ENCODE data around the gene TSC22D2. TPM values are rescaled to one million over a fixed set of nuclear protein-coding genes. Genes with fewer than 3 reads are reported as not detected.

TSC22D2 gene
- total RNA-seq, 1 donor from 2014 or later: 38.9 TPM

- Mint-ChIP-seq H3K27ac (no peak overlapping the region), H3K4me3 (no peak overlapping the region), H3K4me1 (peaks cover 61% of the 10 kb centered on the region), H3K9me3 (no peaks in the 10 kb centered on the region), H3K27me3 (no peaks in the 10 kb centered on the region), H3K36me3 (ENCODE audit: low read depth) (peaks cover 29% of the 10 kb centered on the region)
- intact Hi-C loops (cut with micrococcal nuclease): loop anchor here (1.0 kb wide), 1 partner anchor 8 kb away; no protein-coding TSS in a partner anchor
- ChIA-PET POLR2A (interaction anchor here (0.5 to 3.0 kb wide), 2 partner anchors 21 to 120 kb away, joined by 5 to 12 read pairs; partner anchors contain the start of gene TSC22D2), CTCF (interaction anchor here (1.0 to 1.6 kb wide), 3 partner anchors 20 to 65 kb away, joined by 3 to 4 read pairs (median 3); no protein-coding TSS in a partner anchor)
- ATAC-seq (ENCODE audit: low read depth): no peak
- no peak for DNase-seq
- TF ChIP-seq CTCF (IDR thresholded peaks at IDR 0.05): no peak
These were observed 21.9 kb downstream of the TSC22D2 start for GRCh38 chr3:150429767-150430671.

GRCh38 chr3:150433347-150433746 is 25.2 kb downstream of the TSC22D2 start:
- intact Hi-C loops (cut with micrococcal nuclease): no loop called here
- ATAC-seq (ENCODE audit: low read depth): no peak
- Mint-ChIP-seq H3K4me1 (peaks cover 32% of the 10 kb centered on the region), H3K9me3 (no peaks in the 10 kb centered on the region), H3K4me3 (no peak overlapping the region), H3K27me3 (no peaks in the 10 kb centered on the region), H3K36me3 (ENCODE audit: low read depth) (peaks cover 16% of the 10 kb centered on the region), H3K27ac (no peak overlapping the region)
- no peak for TF ChIP-seq CTCF (IDR thresholded peaks at IDR 0.05)
- CTCF ChIA-PET: interaction anchor here (1.3 kb wide), 1 partner anchor 19 kb away, joined by 3 read pairs; no protein-coding TSS in a partner anchor
- no peak for DNase-seq
- POLR2A ChIA-PET: no interaction called here

GRCh38 chr3:150434234-150434633 is 26.1 kb downstream of the TSC22D2 start:
- ATAC-seq (ENCODE audit: low read depth): no peak
- POLR2A ChIA-PET: no interaction called here
- CTCF ChIA-PET: interaction anchor here (0.6 kb wide), 2 partner anchors 61 to 144 kb away, joined by 3 to 4 read pairs; no protein-coding TSS in a partner anchor
- DNase-seq: no peak
- no peak for TF ChIP-seq CTCF (IDR thresholded peaks at IDR 0.05)
- H3K4me3 Mint-ChIP-seq: no peak overlapping the region
- intact Hi-C loops (cut with micrococcal nuclease): no loop called here
- peaks cover 24% of the 10 kb centered on the region for H3K4me1 Mint-ChIP-seq
- H3K36me3 Mint-ChIP-seq (ENCODE audit: low read depth): peaks cover 18% of the 10 kb centered on the region
- no peaks in the 10 kb centered on the region for H3K27me3 Mint-ChIP-seq
- H3K27ac Mint-ChIP-seq: no peak overlapping the region
- no peaks in the 10 kb centered on the region for H3K9me3 Mint-ChIP-seq

- intact Hi-C loops (cut with micrococcal nuclease): no loop called here
- Mint-ChIP-seq H3K9me3 (no peaks in the 10 kb centered on the region), H3K27ac (no peak overlapping the region), H3K4me3 (no peak overlapping the region), H3K27me3 (no peaks in the 10 kb centered on the region), H3K36me3 (ENCODE audit: low read depth) (peaks cover 17% of the 10 kb centered on the region), H3K4me1 (peaks cover 15% of the 10 kb centered on the region)
- TF ChIP-seq CTCF (IDR thresholded peaks at IDR 0.05): no peak
- POLR2A ChIA-PET: no interaction called here
- DNase-seq (no peak), ATAC-seq (ENCODE audit: low read depth) (no peak)
- CTCF ChIA-PET: no interaction called here
These were observed 28.1 kb downstream of the TSC22D2 start for GRCh38 chr3:150436161-150436560.

GRCh38 chr3:150439657-150440056 is 31.6 kb downstream of the TSC22D2 start:
- intact Hi-C loops (cut with micrococcal nuclease): no loop called here
- Mint-ChIP-seq H3K27ac (no peak overlapping the region), H3K4me1 (peaks cover 11% of the 10 kb centered on the region), H3K9me3 (no peaks in the 10 kb centered on the region), H3K4me3 (no peak overlapping the region), H3K36me3 (ENCODE audit: low read depth) (peaks cover 38% of the 10 kb centered on the region), H3K27me3 (no peaks in the 10 kb centered on the region)
- POLR2A ChIA-PET: no interaction called here
- ATAC-seq (ENCODE audit: low read depth) (no peak), DNase-seq (no peak)
- TF ChIP-seq CTCF (IDR thresholded peaks at IDR 0.05): no peak
- CTCF ChIA-PET: no interaction called here

Measured in activated B cell treated with CpG ODN at 0.5 μM for 24 hours (primary cell).